NOMO-1 (cell line): ENCODE measurements around the gene FADS3.

Experiments
- DNase-seq, 2 experiments: peaks; one replicate each; lab custom pipeline; 2025; ENCODE audit not compliant: unreplicated experiment in 2 of 2; lab: John Stamatoyannopoulos, UW

The FADS3 gene

GRCh38 chr11:61914471-61915171, 23.3 kb upstream of the FADS3 start:
- no peak for DNase-seq

- DNase-seq = no peak
Measured at GRCh38 chr11:61913699-61914395, 22.5 kb upstream of the FADS3 start.

DNA sequence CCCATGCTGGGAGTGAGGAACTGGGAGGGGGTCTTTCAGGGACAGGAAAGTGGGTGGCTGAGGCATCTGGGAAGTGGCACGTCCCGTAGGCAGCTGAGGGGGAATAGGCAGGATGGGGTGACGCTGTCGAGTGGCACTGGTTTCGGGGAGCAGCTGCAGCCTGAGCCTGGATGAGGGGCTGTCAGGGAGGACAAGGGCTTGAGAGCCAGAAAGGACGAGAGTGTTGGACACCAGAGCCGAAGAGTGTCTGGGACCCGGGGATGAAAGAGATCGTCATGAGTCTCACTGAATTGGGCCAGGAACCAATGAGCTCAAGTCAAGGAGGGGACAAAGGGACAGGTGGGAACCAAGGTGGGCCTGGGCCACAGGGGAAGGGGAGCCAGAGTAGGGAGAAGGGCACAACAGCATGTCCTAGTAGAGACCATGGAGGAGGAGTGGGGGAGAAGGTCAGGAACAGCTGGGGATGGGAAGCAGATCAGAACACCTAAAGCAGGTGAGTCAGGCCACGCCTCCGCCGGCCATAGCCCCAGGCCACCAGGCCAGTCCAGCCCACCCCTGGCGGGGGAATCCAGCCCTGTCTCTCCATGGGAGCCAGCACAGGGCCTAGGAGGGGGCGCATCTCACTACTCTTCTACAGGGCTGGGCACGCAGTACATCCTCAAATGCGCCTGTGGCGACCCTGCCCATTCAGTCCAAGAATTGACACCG, 21.8 kb upstream of the FADS3 start:
- DNase-seq = no peak

GRCh38 chr11:61912530-61912898, 21.2 kb upstream of the FADS3 start:
- peak; percentile 86 to 87 for DNase-seq

GRCh38 chr11:61911701-61912529, 20.6 kb upstream of the FADS3 start:
- no peak for DNase-seq

DNA sequence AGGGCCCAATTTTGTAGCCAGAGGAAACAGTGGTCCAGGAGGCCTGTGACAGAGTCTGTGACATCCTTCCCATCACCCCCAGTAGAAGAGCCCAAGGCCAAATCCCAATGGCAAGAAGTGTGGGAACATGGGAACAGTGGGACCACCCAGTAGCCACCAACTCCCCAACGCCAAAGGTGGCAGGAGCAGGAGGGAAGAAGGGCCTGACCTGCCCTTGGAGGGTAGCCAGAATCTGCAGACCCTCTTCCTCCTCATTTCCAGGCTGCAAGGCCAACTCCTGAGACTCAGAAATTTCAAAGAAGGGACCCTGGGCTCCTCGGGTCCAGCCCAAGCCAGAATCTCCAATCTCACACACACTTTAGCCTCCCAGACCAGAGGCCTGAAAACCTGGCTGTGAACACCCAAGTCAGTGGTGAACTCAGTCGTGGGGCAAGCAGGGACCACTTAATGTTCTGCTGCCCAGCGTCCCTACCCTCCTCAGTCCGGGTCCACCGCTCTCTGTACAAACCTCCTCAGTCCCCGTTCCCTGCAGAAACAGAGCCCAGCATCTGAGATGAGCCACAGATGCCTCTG, 19.9 kb upstream of the FADS3 start:
- no peak for DNase-seq

DNA sequence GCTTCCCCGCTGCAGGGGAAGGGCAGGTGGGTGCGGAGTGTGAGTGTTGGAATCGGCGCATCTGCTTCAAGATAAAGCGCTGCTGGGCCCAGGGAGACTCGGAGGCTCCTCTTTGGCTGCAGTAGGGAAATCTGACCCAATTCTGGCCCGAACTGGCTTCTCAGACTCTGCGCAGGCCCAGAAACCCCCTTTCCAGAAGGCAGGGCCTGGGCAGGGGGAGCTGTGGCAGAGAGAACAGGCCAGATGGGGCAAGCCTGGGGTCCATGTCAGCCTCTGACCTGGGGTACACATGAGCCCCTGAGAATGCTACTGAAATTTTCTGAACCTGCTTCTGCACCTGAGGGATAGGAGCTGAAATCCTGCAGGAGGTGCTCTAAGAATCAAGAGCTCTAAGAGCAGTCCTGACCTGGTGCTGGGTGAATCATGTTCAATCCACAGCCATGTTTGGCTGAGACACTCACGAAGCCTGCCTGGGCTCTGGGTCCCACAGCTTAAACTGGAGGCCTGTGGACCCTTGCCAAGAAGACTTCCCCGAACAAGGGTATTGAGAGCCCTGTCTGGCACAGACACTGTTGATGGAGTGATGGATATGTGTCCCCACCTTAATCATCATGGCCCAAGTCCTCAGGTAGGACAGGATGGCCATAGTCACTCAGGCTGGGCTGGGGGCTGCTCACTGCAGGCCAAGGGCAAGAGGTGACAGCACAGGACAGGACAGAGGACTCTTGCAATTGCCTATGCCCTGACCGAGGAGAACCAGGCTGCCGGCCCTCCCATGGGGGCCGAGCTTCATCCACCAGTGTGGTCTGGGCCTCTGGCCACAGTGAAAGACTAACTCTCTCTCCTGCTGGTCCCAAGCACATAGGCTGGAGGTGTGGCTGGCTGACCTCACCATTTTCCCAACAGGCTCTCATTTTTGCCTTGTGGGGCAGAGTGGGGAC, 19.1 kb upstream of the FADS3 start:
- DNase-seq = no peak

- DNase-seq = no peak
Measured at GRCh38 chr11:61908730-61909316, 17.5 kb upstream of the FADS3 start.

- DNase-seq = no peak
Measured at GRCh38 chr11:61907871-61908729, 16.8 kb upstream of the FADS3 start.

DNA sequence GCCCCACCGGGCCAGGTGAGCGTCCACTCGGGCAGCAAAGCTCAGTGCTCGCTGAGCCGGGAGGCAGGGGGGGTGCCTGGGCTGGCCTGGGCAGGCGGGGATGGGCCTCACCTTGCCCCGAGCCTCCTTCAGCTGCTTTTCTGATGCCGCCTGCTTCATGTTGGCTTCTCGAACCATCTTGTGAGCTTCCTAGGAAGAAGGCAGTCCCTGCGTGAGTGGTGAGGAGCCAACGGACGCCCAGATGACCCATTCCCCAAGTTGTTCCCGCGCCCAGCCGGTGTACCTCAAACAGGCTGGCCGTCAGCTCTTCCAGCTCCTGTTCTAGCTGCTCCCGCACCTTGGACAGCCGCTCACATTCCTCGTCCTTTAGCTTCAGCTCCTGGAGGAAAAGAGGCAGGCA, 15.9 kb upstream of the FADS3 start:
- DNase-seq = no peak

GRCh38 chr11:61906522-61906909, 15.2 kb upstream of the FADS3 start:
- DNase-seq = no peak

DNA sequence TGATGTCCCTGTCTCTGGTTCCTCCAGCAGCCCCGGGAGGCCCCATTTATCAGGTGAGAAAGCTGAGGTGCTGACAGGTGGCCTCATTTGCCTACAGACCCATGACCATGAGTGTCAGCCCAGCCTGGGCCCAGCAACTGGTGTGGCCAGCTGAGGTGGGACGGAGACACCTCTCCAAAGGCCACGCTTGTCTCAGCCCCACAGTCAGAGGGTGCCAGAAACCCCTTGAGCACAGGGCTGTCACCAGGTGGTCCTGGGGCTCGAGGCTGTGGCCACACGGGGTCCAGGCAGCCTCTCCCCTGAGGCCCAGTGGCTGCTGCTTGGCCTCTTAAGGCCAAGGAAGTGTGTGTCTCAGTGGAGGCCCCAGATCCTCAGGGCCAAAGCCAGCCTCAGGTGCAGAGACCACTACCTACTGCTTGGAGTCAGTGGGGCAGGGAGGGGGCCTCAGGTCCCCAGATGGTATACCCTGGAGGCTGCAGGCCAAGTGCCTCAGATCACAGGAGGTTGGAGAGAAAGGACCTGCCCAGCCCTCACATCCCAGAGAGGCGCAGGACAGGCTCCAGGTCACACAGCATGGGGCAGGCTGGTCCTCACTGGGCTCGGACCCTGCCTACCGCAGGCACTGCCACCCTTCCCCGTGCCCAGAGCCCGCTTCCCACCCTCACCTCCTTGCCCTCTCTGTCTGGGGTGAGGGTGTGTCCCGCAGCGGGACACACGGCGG, 14.6 kb upstream of the FADS3 start:
- DNase-seq = no peak

DNA sequence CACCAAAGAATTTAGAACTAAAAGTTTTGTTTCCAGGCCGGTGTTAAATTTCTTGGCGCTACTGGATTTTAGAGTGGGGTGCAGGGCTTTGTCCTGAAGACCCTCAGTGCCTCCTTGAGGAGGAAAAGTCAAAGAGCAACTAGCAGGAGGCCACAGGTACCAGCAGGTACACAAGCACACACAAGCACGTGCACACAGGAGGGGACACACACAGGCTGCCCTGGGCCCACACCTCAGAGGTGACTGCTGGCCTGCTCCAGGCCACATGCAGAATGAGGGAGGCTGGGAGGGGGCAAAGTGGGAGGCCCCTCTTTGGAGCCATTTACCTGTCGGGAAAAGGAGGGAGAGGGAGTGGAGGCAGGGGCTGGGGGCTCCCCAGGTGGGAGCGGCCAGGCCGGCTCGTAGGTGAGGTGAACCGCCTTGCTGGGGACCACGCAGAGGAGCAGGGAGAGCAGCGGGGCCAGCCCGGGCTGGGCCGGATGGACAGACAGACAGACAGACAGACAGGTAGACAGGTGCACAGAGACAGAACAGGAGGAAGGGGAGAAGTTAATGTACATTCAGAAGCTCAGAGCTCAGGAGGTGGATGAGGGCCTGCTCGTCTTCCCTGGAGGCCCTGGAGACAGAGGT, 13.8 kb upstream of the FADS3 start:
- DNase-seq = no peak

- DNase-seq = no peak
Measured at GRCh38 chr11:61904539-61905048, 13.2 kb upstream of the FADS3 start.

GRCh38 chr11:61903845-61904244, 12.5 kb upstream of the FADS3 start:
- DNase-seq = no peak

DNA sequence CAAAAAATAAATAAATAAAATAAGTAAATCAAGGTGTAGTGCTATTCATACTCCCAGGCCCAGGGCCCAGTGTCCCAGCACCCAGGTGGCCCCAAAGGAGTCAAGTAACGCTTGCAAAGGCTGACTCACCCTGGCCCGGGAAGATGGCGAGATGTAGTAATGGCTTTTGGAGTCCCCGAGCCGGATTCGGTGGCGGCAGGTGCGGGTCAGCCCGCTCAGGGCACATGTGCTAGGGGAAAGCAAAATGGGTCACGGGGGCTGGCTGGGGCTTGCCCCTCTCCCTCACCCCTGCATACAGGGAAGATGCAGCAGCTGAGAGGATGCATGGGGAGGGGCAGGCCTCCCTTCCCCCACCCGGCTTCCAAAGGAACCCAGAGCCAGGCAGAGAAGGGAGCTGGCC, 11.0 kb upstream of the FADS3 start:
- no peak for DNase-seq

DNA sequence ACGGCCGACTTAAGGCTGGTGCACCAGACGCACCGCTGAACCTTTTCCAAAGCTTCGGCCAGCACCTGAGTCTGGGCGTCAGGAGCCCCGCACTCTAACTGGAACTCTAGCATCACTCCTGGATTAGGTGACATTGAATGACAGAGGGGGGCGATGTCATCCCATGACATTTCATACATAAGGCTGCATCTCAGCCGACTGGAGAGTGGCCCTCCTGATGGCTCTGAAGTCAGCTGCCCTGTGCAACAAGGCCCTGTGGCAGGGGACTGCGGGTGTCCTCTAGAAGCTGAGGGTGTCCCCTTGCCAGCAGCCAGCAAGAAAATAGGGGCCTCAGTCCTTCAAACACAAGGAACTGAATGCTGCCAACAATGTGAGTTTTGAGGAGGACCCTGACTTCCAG, 10.1 kb upstream of the FADS3 start:
- DNase-seq = no peak
